ENCODE data around the gene CA9.

DNA sequence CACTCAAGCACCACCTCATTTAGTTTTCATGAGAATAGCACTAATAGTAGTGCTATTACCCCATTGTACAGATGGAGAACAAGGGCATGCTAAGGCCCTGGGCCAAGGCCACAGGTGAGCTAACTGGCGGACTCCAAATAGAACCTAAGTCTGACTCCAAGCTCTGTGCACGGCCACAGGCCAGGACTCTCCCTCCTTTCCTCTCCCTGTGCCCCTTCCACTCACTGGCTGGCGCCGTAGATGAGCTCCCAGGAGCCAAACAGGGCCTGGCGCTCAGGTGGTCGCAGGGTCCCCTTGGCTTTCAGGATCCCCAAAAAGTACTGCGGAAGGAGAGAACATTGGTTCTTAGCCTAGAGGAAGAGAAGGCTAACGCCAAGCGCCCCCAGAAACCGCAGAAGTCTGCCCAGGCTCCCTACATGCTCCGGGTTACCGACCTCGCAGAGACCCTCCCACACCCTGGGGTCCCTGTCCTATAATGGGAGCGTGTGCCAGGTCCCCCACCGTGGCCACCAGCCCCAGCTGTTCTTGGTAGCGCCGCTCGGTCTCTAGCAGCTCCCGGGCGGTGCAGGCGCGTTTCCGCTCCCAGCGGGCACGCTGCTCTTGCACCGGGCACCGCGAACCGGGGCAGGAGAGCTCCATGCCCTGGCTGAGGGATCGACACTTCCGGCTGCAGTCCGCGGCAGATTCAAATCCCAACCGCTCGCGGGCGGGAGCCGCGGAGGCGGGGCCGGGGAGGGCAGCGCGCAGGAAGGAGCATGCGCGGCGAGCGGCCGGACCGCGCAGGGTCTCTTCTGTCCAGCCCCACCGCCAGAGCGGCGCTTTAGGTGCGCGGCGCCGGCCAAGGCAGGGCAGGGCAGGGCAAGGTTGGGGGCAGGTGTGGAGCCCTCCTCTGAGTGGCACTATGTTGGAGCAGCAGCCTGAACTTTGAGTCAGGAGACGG lies 8.9 kb upstream of the CA9 start, which contains the start of gene ARHGEF39:
- TF ChIP-seq, protein P1, sequence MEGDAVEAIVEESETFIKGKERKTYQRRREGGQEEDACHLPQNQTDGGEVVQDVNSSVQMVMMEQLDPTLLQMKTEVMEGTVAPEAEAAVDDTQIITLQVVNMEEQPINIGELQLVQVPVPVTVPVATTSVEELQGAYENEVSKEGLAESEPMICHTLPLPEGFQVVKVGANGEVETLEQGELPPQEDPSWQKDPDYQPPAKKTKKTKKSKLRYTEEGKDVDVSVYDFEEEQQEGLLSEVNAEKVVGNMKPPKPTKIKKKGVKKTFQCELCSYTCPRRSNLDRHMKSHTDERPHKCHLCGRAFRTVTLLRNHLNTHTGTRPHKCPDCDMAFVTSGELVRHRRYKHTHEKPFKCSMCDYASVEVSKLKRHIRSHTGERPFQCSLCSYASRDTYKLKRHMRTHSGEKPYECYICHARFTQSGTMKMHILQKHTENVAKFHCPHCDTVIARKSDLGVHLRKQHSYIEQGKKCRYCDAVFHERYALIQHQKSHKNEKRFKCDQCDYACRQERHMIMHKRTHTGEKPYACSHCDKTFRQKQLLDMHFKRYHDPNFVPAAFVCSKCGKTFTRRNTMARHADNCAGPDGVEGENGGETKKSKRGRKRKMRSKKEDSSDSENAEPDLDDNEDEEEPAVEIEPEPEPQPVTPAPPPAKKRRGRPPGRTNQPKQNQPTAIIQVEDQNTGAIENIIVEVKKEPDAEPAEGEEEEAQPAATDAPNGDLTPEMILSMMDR (IDR thresholded peaks at IDR 0.05; ENCODE audit: insufficient read depth, low read length, poor library complexity, severe bottlenecking) = peak; percentile 37
- TF ChIP-seq EZH2phosphoT487 (conservative IDR thresholded peaks at IDR 0.05; ENCODE audit: low read length) = no peak

All from SU-DHL-6 (cell line).